Stimulated activated CD8-positive, alpha-beta memory T cell treated with anti-CD3 and anti-CD28 coated beads, Interleukin-15, amount 100 ng/mL, for 48 hours (primary cell): ENCODE results near the gene ARID5B.

Experiments
- DNase-seq, 2 donors: peaks; one replicate each; pipeline ENCODE4 v3.0.0-alpha.2; 2020; ENCODE audit warnings: low read depth in 2 of 2

ARID5B gene

DNA sequence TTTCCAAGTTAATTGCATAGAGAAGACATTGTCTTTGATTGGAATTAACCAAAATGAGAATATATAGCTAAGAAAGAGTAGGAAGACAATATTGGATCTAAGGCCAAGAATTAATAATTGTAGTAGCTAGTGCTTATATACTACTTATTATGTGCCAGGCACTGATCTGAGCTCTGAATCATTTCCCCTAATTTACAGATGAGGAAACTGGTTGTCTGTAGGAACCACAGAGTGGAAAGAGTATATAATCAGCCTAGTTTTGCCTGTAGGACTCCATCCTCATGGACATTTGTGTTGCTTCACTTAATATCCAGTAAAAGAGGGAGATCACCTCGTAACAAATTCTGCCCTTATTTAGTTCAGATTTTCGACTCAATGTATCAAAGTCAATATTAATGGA, 127.9 kb downstream of the ARID5B start:
- no peak for DNase-seq

DNA sequence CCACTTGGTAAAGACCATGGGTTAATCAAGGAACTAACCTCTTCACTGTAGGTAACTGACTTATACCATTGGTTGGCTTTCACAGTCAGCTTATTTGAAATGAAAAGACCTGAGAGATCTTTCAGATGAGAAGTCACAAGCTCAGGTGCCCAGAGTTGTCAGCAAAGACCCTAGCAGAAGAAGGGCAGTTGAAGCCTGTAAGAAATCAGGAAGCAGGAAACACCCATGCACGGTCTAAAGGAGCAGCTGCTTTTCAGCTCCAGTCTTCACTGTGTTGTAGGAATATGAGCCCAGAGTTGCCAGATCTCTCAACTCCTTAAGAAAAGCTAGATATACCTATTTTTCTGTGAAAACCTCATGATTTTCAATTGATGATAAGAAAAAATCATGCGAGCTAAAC, 130.0 kb downstream of the ARID5B start:
- DNase-seq, result no peak

DNA sequence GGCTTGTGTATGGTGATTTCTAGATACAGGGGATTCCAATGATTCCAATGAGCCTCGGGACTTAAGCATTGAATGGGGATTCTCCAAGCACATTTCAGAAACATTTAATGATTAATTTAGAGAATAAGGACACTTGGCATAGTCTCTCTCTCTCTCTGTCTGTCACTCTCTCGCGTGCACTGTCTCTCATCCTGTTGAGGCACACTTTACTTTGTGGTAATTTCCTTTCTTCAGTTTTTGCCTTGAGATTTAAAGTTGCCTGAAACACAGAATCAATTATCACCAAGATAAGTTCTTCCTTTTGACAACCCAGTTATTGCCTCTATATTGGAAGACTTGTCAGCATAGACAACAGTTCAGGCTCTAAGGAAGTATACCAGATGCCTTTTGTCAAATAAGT, 131.6 kb downstream of the ARID5B start:
- no peak for DNase-seq

GRCh38 chr10:62034096-62034640, 132.7 kb downstream of the ARID5B start:
- no peak for DNase-seq

DNA sequence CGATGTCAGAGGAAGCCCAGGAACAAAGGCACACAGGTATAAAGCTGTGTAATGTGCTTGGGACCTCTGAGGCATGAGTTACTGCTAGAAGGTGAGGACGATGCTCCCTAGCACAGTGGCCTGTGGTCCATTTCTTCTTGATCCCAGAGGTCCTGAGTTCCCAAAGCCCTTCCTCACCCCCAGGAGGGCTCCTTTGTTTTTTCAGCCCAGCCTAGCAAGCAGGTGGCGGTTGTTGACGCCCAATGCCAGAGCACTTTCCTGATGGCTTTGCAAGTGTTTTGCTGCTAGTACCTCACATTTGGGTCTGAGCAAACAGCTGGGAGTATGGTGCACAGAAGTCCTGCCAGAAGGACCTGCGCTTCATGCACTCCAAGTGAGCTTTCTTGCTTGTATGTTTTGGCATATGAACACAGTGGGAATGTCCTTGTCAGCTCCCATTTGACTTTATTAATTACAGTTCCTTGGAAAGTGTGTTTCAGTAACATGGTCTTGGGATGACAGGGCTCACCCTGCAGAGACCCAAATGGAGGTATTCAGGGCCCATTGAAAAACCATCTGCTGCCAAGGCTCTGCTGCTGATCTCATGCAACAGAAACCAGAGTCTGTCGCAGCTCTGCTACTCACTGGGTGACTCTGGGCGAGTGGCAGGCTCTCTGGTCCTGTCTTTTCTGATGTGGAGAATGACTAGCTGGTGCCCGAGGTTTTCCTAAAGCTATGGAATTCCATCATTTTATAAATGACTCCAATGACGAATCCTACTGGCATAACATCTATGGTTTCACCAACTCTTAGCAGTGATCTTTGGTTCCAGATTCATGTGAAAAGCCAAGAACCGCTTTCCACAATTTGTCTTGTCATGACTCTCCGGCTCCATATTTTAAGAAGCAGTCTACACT, 134.9 kb downstream of the ARID5B start:
- no peak for DNase-seq

- DNase-seq, result no peak
Observed at GRCh38 chr10:62037166-62037831, 135.8 kb downstream of the ARID5B start.

- DNase-seq, result no peak
Observed at GRCh38 chr10:62037890-62038608, 136.6 kb downstream of the ARID5B start.

- peak; percentile 50 to 56 for DNase-seq
Observed at GRCh38 chr10:62038609-62039190, 137.2 kb downstream of the ARID5B start.

DNA sequence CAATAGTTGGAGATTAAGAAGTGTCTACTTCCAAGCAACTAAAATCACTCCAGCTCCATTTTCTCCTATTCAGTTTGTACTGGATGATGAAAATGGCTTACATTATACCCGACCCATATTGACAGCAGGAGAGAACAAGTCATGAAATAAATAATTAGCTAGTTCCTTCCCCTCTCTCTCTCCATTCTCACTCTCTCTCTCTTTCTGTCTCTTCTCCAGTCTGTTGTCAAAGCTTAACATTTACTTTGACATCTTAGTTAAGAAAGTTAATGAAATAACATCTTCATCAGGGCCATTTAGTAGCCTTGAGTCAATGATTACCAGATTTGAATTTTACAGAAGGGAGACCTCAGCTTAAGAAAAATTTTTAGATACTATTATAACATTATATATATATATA, 138.5 kb downstream of the ARID5B start:
- DNase-seq, result no peak

DNA sequence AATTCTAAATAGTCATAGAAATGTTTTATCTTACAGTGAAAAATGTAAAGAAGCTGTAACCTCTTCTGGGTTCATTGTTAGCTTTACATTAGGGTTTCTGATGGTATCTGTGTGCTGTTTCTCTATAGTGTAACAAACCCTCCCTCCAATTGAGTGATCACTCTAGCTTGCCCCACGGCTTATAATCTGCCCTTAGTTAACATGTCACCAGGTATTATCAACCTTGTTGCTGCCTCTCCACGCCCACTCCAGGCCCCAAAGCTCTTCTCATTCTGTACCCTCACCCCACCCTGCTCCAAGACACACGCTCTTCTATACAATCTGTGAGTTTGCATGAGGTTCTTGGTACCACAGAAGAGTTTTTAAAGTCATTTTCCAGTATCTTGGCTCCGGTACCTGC, 139.4 kb downstream of the ARID5B start:
- no peak for DNase-seq

GRCh38 chr10:62043421-62044021, 142.0 kb downstream of the ARID5B start:
- DNase-seq, result no peak

GRCh38 chr10:62044566-62044965, 143.1 kb downstream of the ARID5B start:
- no peak for DNase-seq

DNA sequence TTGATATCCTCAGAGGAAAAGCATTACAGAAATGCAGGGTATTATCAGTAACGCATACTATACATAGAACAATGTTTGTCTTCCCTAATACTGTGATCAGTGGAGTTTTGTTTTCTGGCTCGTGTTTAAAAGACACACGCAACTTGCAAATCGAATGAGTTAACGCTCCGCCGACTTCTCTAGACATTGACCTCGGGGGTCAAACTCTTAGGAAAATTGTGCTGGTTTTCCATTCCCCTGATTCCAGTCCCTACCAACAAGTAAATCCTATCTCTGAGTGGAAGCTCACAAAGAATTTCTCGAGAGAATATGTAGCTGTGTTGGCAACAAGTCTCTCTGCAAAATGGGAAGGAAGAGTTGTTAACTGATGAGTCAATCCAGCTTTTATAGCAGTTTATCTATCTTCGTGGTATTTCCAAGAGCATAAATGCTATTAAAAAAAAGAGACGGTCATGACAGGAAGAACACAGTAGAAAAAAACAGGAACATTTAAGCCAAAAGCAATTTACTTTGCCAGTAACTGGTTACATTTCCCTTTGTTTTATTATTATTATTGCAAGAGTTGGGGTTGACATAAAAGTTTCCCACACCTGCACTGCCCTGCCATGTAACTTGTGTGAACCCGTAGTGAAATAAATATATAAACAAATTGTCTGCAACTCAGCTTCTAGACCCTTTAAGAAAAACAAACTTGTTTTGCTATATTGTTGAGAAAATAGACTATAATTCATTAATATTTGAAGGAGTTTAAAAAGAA, 144.4 kb downstream of the ARID5B start:
- DNase-seq, result no peak

DNA sequence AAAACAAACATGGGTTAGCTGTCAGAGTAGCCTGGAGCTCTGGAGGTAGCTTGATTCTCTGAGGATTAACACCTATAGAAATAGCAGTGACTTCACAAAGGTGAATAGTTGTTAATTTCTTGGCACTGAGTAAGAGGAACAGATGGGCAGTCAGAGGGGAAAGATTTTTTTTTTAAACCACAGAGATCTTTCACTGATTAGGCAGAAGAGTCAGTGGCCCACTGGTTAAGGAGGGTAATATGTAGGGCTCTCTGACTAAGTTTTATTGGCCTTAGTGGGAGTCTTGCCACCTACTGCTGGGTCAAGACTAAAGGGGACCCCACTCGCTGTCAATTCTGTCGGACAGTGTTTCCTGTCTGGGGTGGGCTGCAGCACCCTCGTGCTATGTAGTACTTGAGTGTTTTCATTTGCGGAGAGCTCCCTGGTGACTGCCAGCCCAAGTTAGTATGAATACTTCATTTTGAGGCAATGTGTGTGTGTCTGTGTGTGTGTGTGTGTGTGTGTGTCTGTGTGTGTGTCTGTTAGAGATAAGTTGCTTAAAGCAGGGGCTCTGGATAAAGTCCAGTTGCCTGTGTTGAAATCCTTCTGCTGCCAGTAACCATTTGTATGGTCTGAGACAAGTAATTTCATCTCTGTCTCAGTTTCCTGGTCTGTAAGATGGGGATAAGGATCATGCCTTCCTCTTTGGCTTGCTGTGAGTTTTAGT, 145.2 kb downstream of the ARID5B start:
- DNase-seq, result peak in 1 of 2 donors; percentile 3

- DNase-seq, result no peak
Observed at GRCh38 chr10:62047228-62047892, 145.9 kb downstream of the ARID5B start.

- peak in 1 of 2 donors; percentile 34 for DNase-seq
Observed at GRCh38 chr10:62047960-62048383, 146.5 kb downstream of the ARID5B start.

DNA sequence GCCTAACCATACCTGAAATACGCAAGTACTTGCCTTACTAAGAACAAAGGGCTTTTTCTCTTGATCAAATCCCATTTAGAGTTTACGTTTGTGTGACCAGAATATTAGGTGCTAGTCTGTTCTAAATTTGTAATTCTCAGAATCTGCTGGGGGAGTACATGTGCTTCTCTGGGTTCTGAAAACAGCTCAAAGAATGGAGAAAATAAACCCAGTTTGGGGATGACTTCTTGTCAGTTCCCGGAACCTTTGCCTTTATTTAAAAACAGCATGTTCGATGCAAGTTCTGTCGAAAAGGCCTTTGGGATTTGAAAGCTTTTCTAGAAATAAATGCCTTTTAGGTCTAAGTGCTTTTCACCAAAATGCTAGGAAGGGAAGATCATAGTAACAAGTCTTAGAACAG, 147.0 kb downstream of the ARID5B start:
- DNase-seq, result no peak

DNA sequence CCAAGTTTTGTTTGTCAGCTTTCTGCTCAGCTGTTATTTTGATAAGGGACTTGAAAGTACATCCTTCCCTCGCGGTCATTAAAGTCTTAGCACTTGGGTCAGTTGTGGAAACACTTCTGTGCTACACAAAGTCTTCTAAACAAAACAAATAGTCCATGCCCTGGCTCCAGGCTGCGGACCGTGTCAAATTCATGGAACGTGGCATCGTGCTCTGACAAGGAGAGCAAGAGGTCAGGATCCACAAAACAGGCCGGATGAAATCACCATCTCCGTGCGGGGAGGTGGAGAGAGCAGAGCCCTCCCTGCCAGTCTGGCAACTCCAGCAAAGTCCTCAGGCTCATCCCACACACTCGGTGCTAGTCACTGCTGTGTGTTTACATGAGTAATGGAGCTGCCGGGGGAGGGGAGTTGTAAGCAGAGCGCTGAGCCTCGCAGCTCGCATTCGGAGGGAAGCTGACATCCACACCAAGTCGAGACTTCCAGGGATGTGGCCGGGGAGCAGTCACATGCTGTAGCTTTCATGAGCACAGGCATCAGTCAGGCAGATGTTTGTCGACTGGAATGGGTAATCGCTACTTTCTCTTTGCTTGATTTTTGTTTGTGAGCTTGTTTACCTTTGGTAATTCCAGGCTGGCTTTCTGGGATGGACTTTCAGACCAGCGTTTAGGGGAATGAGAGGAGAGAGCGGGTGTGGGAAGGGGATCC, 147.6 kb downstream of the ARID5B start:
- peak; percentile 36 to 68 for DNase-seq
